Nephron progenitor cell (in vitro differentiated cells): Measurements from ENCODE around the gene TPD52L2.
"Not testable (repeated sequence)": the region's sequence is repeated elsewhere in the genome, so short reads cannot be mapped to it uniquely, and the experiment has no call there.

ENCODE experiments used
- DNase-seq: peaks from one replicate; pipeline ENCODE4 v3.0.0; 2021
- H3K27ac Mint-ChIP-seq: 2 replicates; pipeline ENCODE4 v1.8.0; 2021; ENCODE audit warnings: mild to moderate bottlenecking, moderate library complexity, mixed read lengths
- H3K27me3 Mint-ChIP-seq: 2 replicates; pipeline ENCODE4 v1.8.0; 2021; ENCODE audit warnings: mild to moderate bottlenecking, low read depth, mixed read lengths; ENCODE audit not compliant: poor library complexity
- H3K36me3 Mint-ChIP-seq: 2 replicates; pipeline ENCODE4 v1.8.0; 2021; ENCODE audit warnings: low read depth, mixed read lengths
- H3K4me1 Mint-ChIP-seq: 2 replicates; pipeline ENCODE4 v1.8.0; 2021; ENCODE audit warnings: mixed read lengths
- H3K4me3 Mint-ChIP-seq: 2 replicates; pipeline ENCODE4 v1.8.0; 2021; ENCODE audit warnings: mild to moderate bottlenecking, moderate library complexity, mixed read lengths
- H3K9me3 Mint-ChIP-seq: 2 replicates; pipeline ENCODE4 v1.8.0; 2021; ENCODE audit warnings: mild to moderate bottlenecking, moderate library complexity, mixed read lengths
- TF ChIP-seq, protein P1 (sequence below): fragments of 200-600 bp; sonication (generic); IDR thresholded peaks from 2 replicates; pipeline ENCODE4 v1.5.0; 2021; ENCODE audit warnings: antibody characterized with exemption

TPD52L2 gene

DNA sequence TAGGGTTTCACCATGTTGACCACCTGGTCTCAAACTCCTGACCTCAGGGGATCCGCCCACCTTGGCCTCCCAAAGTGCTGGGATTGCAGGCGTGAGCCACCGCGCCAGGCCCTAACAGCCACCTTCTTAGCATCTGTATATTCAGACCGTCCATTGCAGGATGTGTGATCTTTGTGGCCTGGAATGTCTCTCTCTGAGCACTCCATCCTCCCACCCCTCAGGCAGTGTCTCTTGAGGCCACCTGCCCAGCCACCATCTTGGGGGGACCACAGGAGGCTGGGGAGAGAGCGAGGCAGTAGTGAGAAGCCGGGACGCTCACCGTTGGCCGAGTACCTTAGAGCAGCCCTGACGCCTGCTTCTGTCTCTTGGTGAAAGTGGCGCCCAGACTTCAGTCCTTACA lies 48.7 kb downstream of the TPD52L2 start:
- Mint-ChIP-seq H3K27me3 (peaks cover 6% of the 10 kb centered on the region), H3K4me1 (peaks cover 38% of the 10 kb centered on the region), H3K9me3 (peaks cover 27% of the 10 kb centered on the region), H3K4me3 (no peak overlapping the region), H3K27ac (no peak overlapping the region), H3K36me3 (peaks cover 45% of the 10 kb centered on the region)
- no peak for DNase-seq
- TF ChIP-seq, protein P1, sequence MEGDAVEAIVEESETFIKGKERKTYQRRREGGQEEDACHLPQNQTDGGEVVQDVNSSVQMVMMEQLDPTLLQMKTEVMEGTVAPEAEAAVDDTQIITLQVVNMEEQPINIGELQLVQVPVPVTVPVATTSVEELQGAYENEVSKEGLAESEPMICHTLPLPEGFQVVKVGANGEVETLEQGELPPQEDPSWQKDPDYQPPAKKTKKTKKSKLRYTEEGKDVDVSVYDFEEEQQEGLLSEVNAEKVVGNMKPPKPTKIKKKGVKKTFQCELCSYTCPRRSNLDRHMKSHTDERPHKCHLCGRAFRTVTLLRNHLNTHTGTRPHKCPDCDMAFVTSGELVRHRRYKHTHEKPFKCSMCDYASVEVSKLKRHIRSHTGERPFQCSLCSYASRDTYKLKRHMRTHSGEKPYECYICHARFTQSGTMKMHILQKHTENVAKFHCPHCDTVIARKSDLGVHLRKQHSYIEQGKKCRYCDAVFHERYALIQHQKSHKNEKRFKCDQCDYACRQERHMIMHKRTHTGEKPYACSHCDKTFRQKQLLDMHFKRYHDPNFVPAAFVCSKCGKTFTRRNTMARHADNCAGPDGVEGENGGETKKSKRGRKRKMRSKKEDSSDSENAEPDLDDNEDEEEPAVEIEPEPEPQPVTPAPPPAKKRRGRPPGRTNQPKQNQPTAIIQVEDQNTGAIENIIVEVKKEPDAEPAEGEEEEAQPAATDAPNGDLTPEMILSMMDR: no peak

DNA sequence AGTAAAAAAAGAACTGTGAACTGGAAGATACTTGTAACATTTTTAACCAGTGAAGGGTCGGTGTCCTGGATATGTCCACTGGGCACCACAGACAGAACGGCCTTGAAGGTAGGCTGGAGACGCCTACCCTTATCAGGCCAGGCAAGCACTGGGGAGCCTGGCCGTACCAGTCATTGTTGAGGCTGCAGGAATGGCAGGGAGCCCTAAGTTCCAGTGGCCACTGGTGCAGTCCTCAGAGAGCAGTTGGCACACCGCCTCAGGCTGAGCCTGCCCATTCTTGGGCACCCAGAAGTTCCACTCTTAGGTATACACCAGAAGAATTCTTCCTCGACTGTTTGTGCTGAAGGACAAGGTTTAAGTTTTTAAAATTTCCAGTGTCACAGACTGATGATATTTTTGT lies 50.4 kb downstream of the TPD52L2 start:
- no peak for DNase-seq
- peaks cover 44% of the 10 kb centered on the region for H3K36me3 Mint-ChIP-seq
- H3K9me3 Mint-ChIP-seq: peaks cover 27% of the 10 kb centered on the region
- H3K4me3 Mint-ChIP-seq: no peak overlapping the region
- H3K27ac Mint-ChIP-seq: no peak overlapping the region
- TF ChIP-seq, protein P1: no peak
- H3K4me1 Mint-ChIP-seq: peaks cover 31% of the 10 kb centered on the region
- peaks cover 6% of the 10 kb centered on the region for H3K27me3 Mint-ChIP-seq

DNA sequence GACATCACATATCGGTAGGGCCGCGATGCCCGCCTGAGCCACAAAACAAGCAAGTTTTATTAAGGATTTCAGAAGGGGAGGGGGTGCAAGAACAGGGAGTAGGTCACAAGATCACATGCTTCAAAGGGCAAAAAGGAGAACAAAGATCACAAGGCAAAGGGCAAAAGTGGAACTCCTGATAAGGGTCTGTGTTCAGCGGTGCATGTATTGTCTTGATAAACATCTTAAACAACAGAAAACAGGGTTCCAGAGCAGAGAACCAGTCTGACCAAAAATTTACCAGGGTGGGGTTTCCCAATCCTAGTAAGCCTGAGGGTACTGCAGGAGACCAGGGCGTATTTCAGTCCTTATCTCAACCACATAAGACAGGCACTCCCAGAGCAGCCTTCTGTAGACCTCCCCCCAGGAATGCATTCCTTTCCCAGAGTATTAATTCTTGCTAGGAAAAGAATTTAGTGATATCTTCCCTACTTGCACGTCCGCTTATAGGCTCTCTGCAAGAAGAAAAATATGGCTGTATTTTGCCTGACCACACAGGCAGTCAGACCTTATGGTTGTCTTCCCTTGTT lies 51.4 kb downstream of the TPD52L2 start:
- H3K27me3 Mint-ChIP-seq: not testable (repeated sequence)

DNA sequence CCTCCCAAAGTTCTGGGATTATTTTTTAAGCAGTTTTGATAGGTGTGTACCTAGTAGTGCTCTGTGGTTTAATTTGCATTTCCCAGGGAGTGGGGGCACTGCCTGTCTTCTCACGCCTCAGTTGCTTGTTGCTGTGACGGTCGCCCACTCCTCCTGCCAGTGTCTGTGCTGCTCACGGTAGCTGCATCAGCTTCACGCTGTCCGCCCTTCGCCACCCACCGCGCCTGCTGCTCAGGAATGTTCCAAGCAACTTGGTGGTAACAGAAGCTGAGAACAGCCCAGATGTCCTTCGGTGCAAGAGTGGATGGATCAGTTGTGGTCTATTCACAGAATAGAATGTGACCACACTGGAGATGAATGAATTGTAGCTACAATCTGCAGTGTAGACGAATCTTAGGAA lies 52.7 kb downstream of the TPD52L2 start:
- Mint-ChIP-seq H3K27ac (no peak overlapping the region), H3K36me3 (peaks cover 44% of the 10 kb centered on the region)

More for the DNA sequence above, 51.4 kb downstream of the TPD52L2 start:
- not testable (repeated sequence) for H3K4me3 Mint-ChIP-seq, DNase-seq, H3K27ac Mint-ChIP-seq
- Mint-ChIP-seq H3K9me3 (peaks cover 27% of the 10 kb centered on the region), H3K36me3 (peaks cover 44% of the 10 kb centered on the region), H3K4me1 (peaks cover 23% of the 10 kb centered on the region)

DNA sequence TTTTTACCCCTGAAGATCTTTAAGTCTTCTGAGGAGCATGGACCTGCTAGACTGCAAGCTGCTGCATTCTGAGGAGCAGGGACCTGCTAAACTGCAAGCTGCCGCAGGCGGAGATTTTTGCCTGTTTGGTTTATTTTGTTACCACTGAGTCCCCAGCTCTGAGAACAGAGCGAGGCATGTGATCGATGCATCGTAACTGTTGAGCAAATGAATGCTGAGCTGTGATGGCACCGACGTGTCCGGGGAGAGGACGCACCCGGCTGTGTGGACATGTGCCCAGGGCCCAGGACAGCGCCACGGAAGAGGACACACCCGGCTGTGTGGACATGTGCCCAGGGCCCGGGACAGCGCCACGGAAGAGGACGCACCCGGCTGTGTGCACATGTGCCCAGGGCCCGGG lies 54.1 kb downstream of the TPD52L2 start:
- H3K9me3 Mint-ChIP-seq: peaks cover 27% of the 10 kb centered on the region
- TF ChIP-seq, protein P1: no peak
- no peak overlapping the region for H3K4me3 Mint-ChIP-seq
- no peak overlapping the region for H3K27ac Mint-ChIP-seq
- H3K27me3 Mint-ChIP-seq: peaks cover 6% of the 10 kb centered on the region
- H3K4me1 Mint-ChIP-seq: peaks cover 11% of the 10 kb centered on the region
- H3K36me3 Mint-ChIP-seq: peaks cover 44% of the 10 kb centered on the region
- no peak for DNase-seq

More for the DNA sequence above, 52.7 kb downstream of the TPD52L2 start:
- Mint-ChIP-seq H3K4me3 (no peak overlapping the region), H3K27me3 (peaks cover 6% of the 10 kb centered on the region), H3K4me1 (peaks cover 12% of the 10 kb centered on the region), H3K9me3 (peaks cover 27% of the 10 kb centered on the region)
- DNase-seq: peak; percentile 31
- TF ChIP-seq, protein P1: no peak

DNA sequence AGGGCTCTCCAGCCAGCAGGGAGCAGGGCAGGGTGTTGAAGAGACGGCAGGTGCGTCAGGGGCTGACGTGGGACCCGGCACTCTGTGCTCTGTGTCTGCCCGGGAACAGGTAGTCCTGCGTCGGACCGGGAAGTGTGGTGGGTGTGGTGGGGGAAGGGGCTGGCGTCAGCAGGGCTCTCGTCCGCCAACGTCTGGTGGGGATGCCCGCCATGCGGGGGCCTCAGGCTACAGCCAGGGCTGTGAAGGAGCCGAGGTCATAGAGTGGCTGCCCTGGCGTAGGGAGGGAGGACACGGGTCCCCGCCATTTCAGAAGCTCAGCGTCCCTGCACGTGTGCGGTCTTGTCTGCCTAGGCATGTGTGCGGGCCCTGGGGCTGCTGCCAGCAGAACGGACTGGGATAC lies 55.2 kb downstream of the TPD52L2 start:
- H3K4me3 Mint-ChIP-seq: no peak overlapping the region
- no peak overlapping the region for H3K27ac Mint-ChIP-seq
- H3K4me1 Mint-ChIP-seq: peaks cover 16% of the 10 kb centered on the region
- peaks cover 1% of the 10 kb centered on the region for H3K27me3 Mint-ChIP-seq
- DNase-seq: no peak
- H3K36me3 Mint-ChIP-seq: peaks cover 42% of the 10 kb centered on the region
- TF ChIP-seq, protein P1: no peak
- peaks cover 19% of the 10 kb centered on the region for H3K9me3 Mint-ChIP-seq
